ENCODE data around the gene GAB1.

GAB1 gene

DNA sequence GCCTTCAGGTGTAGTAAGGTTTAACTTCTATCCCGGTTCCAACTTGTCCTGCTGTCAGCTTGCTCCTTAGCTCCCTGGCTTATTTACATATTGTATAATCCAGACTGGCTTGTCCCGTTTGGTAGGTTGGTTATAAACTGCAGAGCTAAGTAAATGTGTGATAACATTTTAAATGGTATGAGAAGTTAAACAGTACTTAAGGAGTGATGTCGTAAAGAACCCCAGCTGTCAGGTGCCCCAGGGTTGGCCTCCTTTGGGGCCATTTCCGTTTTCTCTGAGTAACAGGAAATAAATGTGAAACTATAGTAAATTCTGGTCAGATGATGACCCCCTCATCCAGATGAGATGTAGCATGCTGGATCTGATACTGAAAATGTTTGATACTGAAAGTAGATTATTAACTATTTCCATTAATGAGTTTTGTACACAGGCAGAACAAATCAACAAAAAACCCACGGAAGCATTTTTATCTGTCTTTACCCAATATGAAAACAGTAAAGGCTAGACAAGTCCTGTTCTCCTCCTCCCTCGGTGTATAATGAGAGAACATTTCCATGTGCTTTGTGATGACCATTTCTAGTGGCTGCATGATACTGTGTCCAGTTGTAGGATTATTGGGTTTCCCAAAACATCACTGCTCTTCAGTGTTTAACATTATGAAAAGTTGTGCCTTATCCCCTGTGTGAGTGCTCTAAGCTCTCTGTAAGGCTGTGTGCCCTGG, 22.4 kb downstream of the GAB1 start:
- peak; percentile 72 for DNase-seq (ENCODE audit: low read depth, low spot score)

- no peak for DNase-seq (ENCODE audit: low read depth, low spot score)
Observed at GRCh38 chr4:143359644-143360193, 23.0 kb downstream of the GAB1 start.

DNA sequence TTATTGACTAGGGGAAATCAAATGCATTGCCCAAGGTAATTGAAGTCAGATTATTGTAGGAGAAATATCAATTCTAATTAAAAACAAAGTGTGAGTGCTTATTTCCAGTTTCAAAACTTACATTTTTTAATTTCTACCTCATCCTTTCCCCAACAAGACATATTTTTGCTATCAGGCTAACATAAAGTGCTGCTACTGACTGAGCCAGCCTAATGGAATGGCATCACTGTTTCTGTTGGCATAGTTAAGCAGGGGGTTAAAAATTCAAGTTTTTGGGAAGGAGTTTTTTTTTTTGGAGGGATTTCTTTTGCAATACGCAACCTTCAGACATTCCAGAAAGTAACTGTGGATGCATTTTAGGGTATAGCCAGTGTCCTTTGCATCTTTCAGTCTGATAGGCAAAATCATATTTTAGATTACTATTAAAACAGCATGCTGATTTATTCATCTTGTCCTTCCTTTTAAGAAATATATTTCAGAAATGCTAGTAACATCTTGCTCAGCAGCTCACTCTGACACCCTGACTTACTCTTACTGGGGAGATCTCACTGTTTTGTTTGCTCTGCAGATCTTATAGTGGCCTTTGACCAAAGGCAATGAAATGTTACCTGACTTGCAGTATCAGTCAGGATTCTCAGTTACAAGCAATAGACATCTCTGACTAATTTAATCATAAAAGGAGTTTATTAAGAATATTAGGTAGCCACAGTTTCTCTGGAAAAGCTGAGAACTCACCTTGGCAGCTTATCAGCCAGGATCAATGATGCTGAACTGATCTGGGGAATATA, 24.4 kb downstream of the GAB1 start:
- no peak for DNase-seq (ENCODE audit: low read depth, low spot score)

- DNase-seq (ENCODE audit: low read depth, low spot score) = no peak
Observed at GRCh38 chr4:143362349-143363046, 25.8 kb downstream of the GAB1 start.

GRCh38 chr4:143363332-143363731, 26.7 kb downstream of the GAB1 start:
- DNase-seq (ENCODE audit: low read depth, low spot score) = no peak

DNA sequence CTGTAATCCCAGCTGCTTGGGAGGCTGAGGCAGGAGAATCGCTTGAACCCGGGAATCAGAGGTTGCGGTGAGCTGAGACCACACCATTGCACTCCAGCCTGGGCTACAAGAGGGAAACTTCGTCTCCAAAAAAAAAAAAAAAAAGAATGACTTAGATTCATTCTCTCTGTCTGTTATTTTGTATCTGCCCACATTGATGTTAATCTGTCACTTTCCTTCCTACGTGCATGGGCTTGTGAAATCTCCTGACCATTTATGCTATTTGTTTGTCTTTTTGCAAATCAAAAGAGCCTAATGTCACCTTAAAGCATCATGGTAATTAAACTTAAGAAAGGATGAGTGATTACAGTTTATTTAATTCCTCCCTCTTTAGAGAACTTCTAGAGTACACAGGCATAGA, 27.4 kb downstream of the GAB1 start:
- no peak for DNase-seq (ENCODE audit: low read depth, low spot score)

DNA sequence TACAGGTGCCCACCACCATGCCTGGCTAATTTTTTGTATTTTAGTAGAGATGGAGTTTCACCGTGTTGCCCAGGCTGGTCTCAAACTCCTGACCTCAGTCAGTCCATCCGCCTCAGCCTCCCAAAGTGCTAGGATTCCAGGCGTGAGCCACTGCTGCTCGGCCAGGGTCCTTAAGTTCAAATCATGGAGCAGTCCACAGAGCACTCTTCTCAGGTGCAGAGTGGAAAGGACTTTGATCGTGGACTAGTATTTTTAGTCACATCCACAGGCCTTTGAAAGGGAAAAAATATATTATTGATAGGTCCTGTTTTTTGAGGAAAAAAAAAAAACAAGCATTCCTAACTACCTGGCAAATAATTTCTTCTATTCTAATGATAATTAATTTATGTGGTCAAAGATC, 31.2 kb downstream of the GAB1 start:
- no peak for DNase-seq (ENCODE audit: low read depth, low spot score)

GRCh38 chr4:143369552-143369951, 32.9 kb downstream of the GAB1 start:
- no peak for DNase-seq (ENCODE audit: low read depth, low spot score)

- no peak for DNase-seq (ENCODE audit: low read depth, low spot score)
Observed at GRCh38 chr4:143372093-143372915, 35.6 kb downstream of the GAB1 start.

- DNase-seq (ENCODE audit: low read depth, low spot score) = no peak
Observed at GRCh38 chr4:143374255-143374654, 37.6 kb downstream of the GAB1 start.

GRCh38 chr4:143374771-143375170, 38.1 kb downstream of the GAB1 start:
- no peak for DNase-seq (ENCODE audit: low read depth, low spot score)

DNA sequence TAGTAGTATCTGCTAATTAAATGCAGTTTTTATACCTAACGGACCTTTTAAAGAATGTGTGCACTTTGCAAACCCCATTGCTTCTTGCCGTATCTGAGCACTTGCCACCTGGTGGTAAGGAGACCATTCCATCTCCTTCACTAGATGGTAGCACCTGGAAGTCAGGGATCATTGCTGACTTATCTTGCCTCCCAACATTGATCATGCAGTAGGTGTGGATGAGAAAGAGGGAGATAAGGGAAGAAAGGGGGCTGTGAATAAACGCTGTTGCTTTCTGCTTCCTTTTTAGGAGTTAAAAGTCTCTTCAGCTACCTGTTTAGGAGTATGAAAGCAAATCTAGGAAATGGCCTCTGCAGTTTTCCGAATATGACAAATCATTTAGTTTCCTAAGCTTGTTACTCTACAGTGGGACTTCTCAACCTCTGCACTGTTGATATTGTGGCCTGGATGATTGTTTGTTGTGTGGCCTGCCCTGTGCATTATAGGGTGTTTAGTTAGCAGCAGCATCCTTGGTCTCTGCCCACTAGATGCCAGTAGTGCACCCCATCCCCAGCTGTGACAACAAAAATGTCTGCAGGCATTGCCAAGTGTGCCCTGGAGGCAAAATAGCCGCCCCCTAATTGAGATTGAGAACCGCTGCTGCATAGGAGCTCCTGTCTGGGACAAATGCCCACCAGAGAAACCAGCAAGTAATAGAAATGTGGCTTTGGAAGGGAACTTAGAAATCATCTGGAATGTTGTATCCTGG, 38.8 kb downstream of the GAB1 start:
- no peak for DNase-seq (ENCODE audit: low read depth, low spot score)

DNA sequence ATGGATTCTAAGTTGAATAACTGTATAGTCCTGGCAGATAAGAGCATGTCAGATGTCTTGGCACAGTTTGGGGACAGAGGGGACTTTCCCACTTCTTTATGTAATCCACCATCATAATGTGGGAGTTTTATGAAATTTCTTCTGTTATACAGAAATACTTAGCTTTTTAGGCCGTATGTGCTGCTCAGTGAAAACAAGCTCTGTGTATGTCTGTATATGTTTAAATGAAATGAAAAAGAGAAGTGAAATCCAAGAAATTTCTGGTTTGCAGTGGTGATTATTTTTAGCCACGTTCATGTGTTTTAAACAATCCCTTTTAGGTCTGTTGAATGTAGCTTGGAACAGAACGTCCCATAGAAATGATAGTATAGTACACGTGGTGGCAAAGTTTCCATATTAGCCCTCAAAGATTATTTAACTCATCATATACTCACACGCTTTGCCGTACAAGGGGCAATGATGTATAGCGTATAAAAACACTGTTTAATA, 41.0 kb downstream of the GAB1 start:
- DNase-seq (ENCODE audit: low read depth, low spot score) = no peak

- no peak for DNase-seq (ENCODE audit: low read depth, low spot score)
Observed at GRCh38 chr4:143380629-143381028, 44.0 kb downstream of the GAB1 start.

DNA sequence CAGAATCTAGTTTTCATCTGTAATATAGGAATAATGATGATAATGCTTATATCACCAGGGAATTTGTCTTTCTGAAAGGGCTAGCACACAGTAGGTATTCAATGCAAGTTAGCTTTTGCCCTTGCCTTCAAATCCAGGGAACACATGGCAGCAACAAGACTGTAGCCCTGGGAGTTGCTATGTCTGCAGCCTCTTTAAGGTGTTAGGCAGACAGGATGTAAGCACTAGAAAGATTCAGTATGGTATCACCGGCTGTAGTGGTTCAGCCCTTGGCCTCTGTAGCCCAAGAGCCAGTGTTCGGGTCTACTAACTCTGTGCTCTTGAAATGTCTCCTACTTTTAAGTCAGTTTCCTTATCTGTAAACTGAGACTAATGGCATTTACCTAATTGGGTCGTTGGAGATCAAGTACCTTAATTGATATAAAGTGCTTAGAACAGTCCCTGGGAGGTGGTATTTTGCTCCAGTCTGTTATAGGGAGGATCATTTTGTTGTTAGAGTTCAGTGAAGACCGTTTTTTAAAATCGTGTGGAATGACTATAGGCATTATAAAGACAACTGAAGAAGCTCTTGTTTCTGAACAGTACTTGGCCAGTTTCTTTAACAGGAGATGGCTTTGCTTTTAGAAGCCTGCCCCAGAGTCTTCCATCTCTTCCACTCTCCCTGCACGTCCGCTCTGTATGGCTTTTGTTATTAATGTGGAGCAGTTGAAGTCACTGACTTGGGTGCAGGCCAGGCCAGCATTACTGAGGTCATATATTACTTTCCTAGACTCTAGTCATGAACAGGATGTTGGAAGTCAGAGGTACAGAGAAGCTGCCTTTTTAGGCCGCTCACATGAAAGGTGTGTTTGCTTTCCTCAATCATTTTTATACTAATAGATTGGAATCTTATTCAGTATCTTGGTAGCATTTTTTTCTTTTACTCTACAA, 44.8 kb downstream of the GAB1 start:
- peak; percentile 69 for DNase-seq (ENCODE audit: low read depth, low spot score)

DNA sequence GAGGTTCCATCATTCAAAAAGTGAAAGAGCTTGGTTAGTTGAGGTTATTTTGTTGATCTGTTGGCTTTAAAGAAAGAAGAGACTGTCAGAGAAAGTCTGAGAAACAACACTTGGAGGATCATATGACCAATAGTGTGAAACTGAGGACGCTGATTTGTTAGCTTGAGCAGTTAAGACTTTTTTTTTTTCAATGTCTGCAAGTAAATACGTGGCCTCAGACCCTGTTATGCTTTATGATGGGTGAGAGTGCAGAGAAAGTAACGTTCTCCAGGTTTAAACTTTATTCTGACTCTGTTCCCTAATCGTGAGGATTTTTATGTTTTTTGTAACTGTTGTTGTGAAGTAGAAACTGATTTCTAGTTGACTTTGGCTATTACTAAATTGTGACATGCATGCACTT, 45.9 kb downstream of the GAB1 start:
- DNase-seq (ENCODE audit: low read depth, low spot score) = no peak

DNA sequence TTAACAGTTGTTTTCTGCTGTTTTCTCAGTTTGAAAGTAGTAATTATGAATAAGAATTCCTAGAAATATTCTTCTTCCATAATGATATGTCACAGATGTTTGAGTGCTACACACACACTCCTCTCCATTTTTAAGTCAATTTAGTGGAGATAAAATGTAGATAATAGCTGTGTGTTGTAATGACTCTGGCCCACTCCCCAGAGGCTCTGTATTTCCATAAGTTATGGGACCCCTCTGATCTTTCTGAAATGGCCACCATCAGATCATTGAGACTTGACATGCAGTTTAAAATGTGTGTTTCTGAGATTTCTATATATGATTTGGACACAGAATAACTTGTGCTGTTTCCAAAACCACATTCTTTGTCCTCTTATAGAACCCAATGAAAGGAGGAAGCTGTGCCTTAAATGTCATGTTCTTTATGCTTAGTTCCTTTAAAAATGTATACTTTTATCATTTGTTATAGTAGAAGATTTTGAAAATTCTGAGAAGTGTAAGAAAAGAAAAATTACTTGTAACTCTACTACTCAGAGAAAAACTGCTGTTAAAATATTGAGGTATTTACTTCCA, 46.4 kb downstream of the GAB1 start:
- no peak for DNase-seq (ENCODE audit: low read depth, low spot score)

- no peak for DNase-seq (ENCODE audit: low read depth, low spot score)
Observed at GRCh38 chr4:143384381-143384994, 47.8 kb downstream of the GAB1 start.

DNA sequence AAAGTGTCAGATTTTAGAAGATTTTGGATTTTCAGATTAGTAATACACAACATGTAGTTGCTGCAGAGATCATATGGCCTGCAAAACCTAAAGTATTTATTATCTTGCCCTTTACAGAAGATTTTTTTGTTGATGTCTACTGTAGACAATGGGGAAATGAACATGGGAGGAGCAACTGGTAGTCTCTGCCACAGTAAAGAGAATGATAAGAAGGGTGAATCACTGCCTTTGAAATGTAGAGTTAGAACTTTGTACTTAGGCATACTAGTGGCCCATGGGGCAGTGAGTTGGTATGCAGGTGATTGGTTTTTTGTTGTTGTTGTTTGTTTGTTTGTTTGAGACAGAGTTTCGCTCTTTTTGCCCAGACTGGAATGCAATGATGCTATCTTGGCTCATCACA, 50.1 kb downstream of the GAB1 start:
- DNase-seq (ENCODE audit: low read depth, low spot score) = no peak

Measured in smooth muscle cell of the brain vasculature (primary cell).